K562 (cell line): Measurements from ENCODE around the gene KISS1. TPM values are rescaled to one million over a fixed set of nuclear protein-coding genes. Genes with fewer than 3 reads are reported as not detected.

Source experiments
- ATAC-seq: fragments of 200-7000 bp; cut with Tn5 transposase; 3 replicates; pipeline ENCODE4 v1.9.1; 2020; ENCODE audit warnings: moderate library complexity
- BruUV-seq: library from RNA; stranded (reverse); fragments of 400-500 nt; replicated peaks from 2 replicates; lab custom pipeline; 2021; lab: Mats Ljungman, UMichigan
- CTCF ChIA-PET: fragments of 300-600 bp; formaldehyde crosslinking; extraction: SDS; loops from one replicate; lab custom pipeline; 2021; ENCODE audit warnings: low intra/inter-chr PET ratio; lab: Yijun Ruan, JAX
- POLR2A ChIA-PET: fragments of 300-600, 350-650 bp; sonication (Branson Sonifier 250); formaldehyde crosslinking; extraction: SDS; loops from one replicate; lab custom pipeline; 2021; ENCODE audit warnings: antibody characterized with exemption, inconsistent platforms; lab: Yijun Ruan, JAX
- DNase-seq, 4 experiments: peaks; one replicate each; pipeline versions ENCODE4 v3.0.0 to v3.0.0-alpha.2; 2011 to 2018; ENCODE audit warnings: low spot score in 3 of 4, mixed read lengths in 3 of 4; ENCODE audit errors: extremely low read depth in 1 of 4
- FAIRE-seq: peaks from 2 replicates; lab custom pipeline; 2011; peaks lifted over from hg19 to GRCh38; lab: Jason Lieb, UNC
- H2AFZ ChIP-seq: 2 replicates; pipeline ENCODE4 v1.6.0; 2011; ENCODE audit warnings: low read depth, low read length, control low read depth, inconsistent platforms
- H3K27ac ChIP-seq: fragments of 200-600 bp; 3 replicates; pipeline ENCODE4 v1.8.0; 2011; ENCODE audit warnings: low read depth, mild to moderate bottlenecking, control low read depth, inconsistent platforms, low read length, moderate library complexity, mixed read lengths; ENCODE audit errors: extremely low read depth
- H3K27me3 ChIP-seq, 2 experiments: fragments of 300-600 bp in 1 of 2; 2 replicates in 1 of 2; 3 replicates in 1 of 2; pipeline versions ENCODE4 v1.6.0 to v1.8.0; 2011; ENCODE audit warnings: inconsistent platforms in 2 of 2, low read length in 2 of 2, mild to moderate bottlenecking in 1 of 2, mixed read lengths in 1 of 2, moderate library complexity in 1 of 2; ENCODE audit not compliant: control insufficient read depth in 2 of 2, insufficient read depth in 2 of 2
- H3K36me3 ChIP-seq: fragments of 300-600 bp; 3 replicates; pipeline ENCODE4 v1.8.0; 2011; ENCODE audit warnings: mild to moderate bottlenecking, low read length, inconsistent platforms; ENCODE audit not compliant: control insufficient read depth, insufficient read depth
- H3K4me1 ChIP-seq, 2 experiments: fragments of 200-600 bp in 1 of 2; replicated peaks in 1 of 2; 2 replicates in 1 of 2; 3 replicates in 1 of 2; pipeline versions ENCODE4 v1.5.1 to v1.8.0; 2011; ENCODE audit warnings: inconsistent platforms in 2 of 2, low read length in 2 of 2, mild to moderate bottlenecking in 1 of 2, mixed read lengths in 1 of 2, moderate library complexity in 1 of 2; ENCODE audit not compliant: control insufficient read depth in 2 of 2, insufficient read depth in 2 of 2
- H3K4me2 ChIP-seq: 2 replicates; pipeline ENCODE4 v1.6.1; 2011; ENCODE audit warnings: low read length, control low read depth, inconsistent platforms, mixed read lengths; ENCODE audit not compliant: insufficient read depth
- H3K4me3 ChIP-seq: fragments of 200-600 bp; sonication (generic), shearing (Covaris generic); 2 replicates; pipeline ENCODE4 v1.5.1; 2016; ENCODE audit warnings: control low read depth, inconsistent platforms
- H3K79me2 ChIP-seq: fragments of 200-600 bp; 3 replicates; pipeline ENCODE4 v1.8.0; 2011; ENCODE audit warnings: low read length, inconsistent platforms; ENCODE audit not compliant: control insufficient read depth, insufficient read depth
- H3K9ac ChIP-seq, 2 experiments: 2 replicates each; pipeline versions ENCODE4 v1.6.0 to v1.6.1; 2011; ENCODE audit warnings: low read depth in 2 of 2, low read length in 2 of 2, control low read depth in 1 of 2, inconsistent platforms in 1 of 2, mild to moderate bottlenecking in 1 of 2, mixed read lengths in 1 of 2; ENCODE audit not compliant: insufficient read depth in 1 of 2
- H3K9me1 ChIP-seq: one replicate; pipeline ENCODE4 v1.6.0; 2011; ENCODE audit warnings: inconsistent platforms, mild to moderate bottlenecking, low read length, moderate library complexity; ENCODE audit not compliant: control insufficient read depth, insufficient read depth
- H3K9me3 ChIP-seq: replicated peaks from 2 replicates; pipeline ENCODE4 v1.5.1; 2011; ENCODE audit warnings: low read depth, low read length, inconsistent platforms; ENCODE audit not compliant: control insufficient read depth, insufficient read depth
- H4K20me1 ChIP-seq: replicated peaks from 2 replicates; pipeline ENCODE4 v1.6.1; 2011; ENCODE audit warnings: low read length, inconsistent platforms, mixed read lengths; ENCODE audit not compliant: control insufficient read depth, insufficient read depth
- SOX6 ChIP-seq: fragments of 450-650 bp; IDR thresholded peaks from 2 replicates; pipeline ENCODE4 v1.6.1; 2014; ENCODE audit warnings: mild to moderate bottlenecking
- STAT6 ChIP-seq: sonication (generic); formaldehyde crosslinking; IDR thresholded peaks from 2 replicates; pipeline ENCODE4 v1.8.1; 2023; ENCODE audit warnings: mild to moderate bottlenecking, missing genetic modification reagents
- TFAP4 ChIP-seq: sonication (generic); formaldehyde crosslinking; IDR thresholded peaks from 2 replicates; pipeline ENCODE4 v1.8.0; 2022; ENCODE audit warnings: missing genetic modification reagents, mild to moderate bottlenecking, moderate library complexity, borderline replicate concordance
- ZNF384 ChIP-seq: IDR thresholded peaks from 2 replicates; pipeline ENCODE4 v1.6.1; 2012; ENCODE audit warnings: low read depth, low read length, improper control_type of control experiment
- WGBS: fragments of 100-300 bp; shearing (Covaris generic); methylation state at CpG from one replicate; pipeline ENCODE4 v1.1.6; 2016; ENCODE audit warnings: low coverage, mixed read lengths; ENCODE audit not compliant: insufficient coverage; ENCODE audit errors: missing lambda C conversion rate; 5-methylcytosine and 5-hydroxymethylcytosine counted together
- in situ Hi-C: fragments of 300-500 bp; cut with MboI; formaldehyde crosslinking; loops from 4 replicates; pipeline ENCODE4 v1.15.0; 2018; ENCODE audit warnings: inconsistent platforms, mixed read lengths
- intact Hi-C: fragments of 100-400 bp; cut with micrococcal nuclease; formaldehyde crosslinking; loops from 2 replicates; pipeline ENCODE4 v1.14.2; 2022
- polyA plus RNA-seq, 8 experiments: library from polyadenylated mRNA; depleted of rRNA in 4 of 8; stranded (reverse) in 5 of 8; unstranded in 3 of 8; fragments of >200 nt; fragmentation: Nextera tagmentation in 2 of 8; fragmentation: Illumina TruSeq in 1 of 8; extraction: Ambion mirVana in 2 of 8; extraction: Trizol in 1 of 8; gene quantifications; 2 replicates each; pipeline versions ENCODE4 v1.2.1 to v1.2.3, GENCODE V29; 2011 to 2014; ENCODE audit warnings: inconsistent platforms in 1 of 8, missing spikeins in 1 of 8
- total RNA-seq, 7 experiments: library from RNA; depleted of rRNA in 6 of 7; stranded (reverse); fragments of >200 nt in 6 of 7; fragmentation: Illumina TruSeq in 2 of 7; extraction: Trizol in 2 of 7; gene quantifications; 2 replicates each; pipeline versions ENCODE4 v1.2.1 to v1.2.3, GENCODE V29; 2011 to 2021; ENCODE audit warnings: low replicate concordance in 1 of 7

Gene KISS1
- total and polyA plus RNA-seq, 9 of the 15 experiments (the other 6 are each of a cell fraction or from before 2014, with no cell fraction given) = 0.31 TPM; not detected in 8

GRCh38 chr1:204180133-204180532, 16.2 kb downstream of the KISS1 start:
- Histone ChIP-seq H2AFZ (no peak overlapping the region), H3K4me3 (no peak overlapping the region), H3K4me2 (no peak overlapping the region), H3K9ac (no peak overlapping the region), H3K9me1 (no peaks in the 10 kb centered on the region), H4K20me1 (no peaks in the 10 kb centered on the region), H3K36me3 (no peaks in the 10 kb centered on the region), H3K27ac (no peak overlapping the region), H3K4me1 (peaks cover 18 to 27% of the 10 kb centered on the region in 2 experiments; a peak in 4 of 5 replicates)
- intact Hi-C loops = no loop called here
- ChIA-PET POLR2A (interaction anchor here (1.2 to 1.5 kb wide), 2 partner anchors 17 to 219 kb away, joined by 3 read pairs; no protein-coding TSS in a partner anchor), CTCF (no interaction called here)
- WGBS = 14% methylated on average over 6 of the region's 6 CpGs
- no peak for ATAC-seq
- TF ChIP-seq ZNF384 (no peak), TFAP4 (CRISPR knock-in tag) (peak; percentile 28; the same call in 1 of the 2 replicates), SOX6 (no peak), STAT6 (CRISPR knock-in tag) (no peak)
- TF ChIP-seq, all 486 proteins: peak for 1
- no peaks in the 10 kb centered on the region for H3K79me2 ChIP-seq
- no peaks in the 10 kb centered on the region for H3K9me3 ChIP-seq
- FAIRE-seq (no peak), DNase-seq (no peak)
- no TSS peak for BruUV-seq
- in situ Hi-C loops = no loop called here
- peaks cover 2 to 16% of the 10 kb centered on the region in 2 experiments; a peak in 3 of 5 replicates for H3K27me3 ChIP-seq
